Mammary epithelial cell (primary cell): ENCODE measurements around the gene NAMPT.

ENCODE experiments used
- EZH2 ChIP-seq: IDR thresholded peaks from 2 replicates; pipeline ENCODE4 v1.6.1; 2012; ENCODE audit warnings: low read length, inconsistent platforms, borderline replicate concordance
- TF ChIP-seq, protein P1 (sequence below), 2 donors: IDR thresholded peaks in 1 of 2; conservative IDR thresholded peaks in 1 of 2; 2 replicates each; pipeline ENCODE4 v1.5.1; 2011 to 2012; ENCODE audit warnings: inconsistent platforms in 2 of 2, low read length in 2 of 2, mild to moderate bottlenecking in 2 of 2, control low read depth in 1 of 2, low read depth in 1 of 2; ENCODE audit not compliant: insufficient read depth in 1 of 2; ENCODE audit errors: extremely low read depth in 1 of 2

DNA sequence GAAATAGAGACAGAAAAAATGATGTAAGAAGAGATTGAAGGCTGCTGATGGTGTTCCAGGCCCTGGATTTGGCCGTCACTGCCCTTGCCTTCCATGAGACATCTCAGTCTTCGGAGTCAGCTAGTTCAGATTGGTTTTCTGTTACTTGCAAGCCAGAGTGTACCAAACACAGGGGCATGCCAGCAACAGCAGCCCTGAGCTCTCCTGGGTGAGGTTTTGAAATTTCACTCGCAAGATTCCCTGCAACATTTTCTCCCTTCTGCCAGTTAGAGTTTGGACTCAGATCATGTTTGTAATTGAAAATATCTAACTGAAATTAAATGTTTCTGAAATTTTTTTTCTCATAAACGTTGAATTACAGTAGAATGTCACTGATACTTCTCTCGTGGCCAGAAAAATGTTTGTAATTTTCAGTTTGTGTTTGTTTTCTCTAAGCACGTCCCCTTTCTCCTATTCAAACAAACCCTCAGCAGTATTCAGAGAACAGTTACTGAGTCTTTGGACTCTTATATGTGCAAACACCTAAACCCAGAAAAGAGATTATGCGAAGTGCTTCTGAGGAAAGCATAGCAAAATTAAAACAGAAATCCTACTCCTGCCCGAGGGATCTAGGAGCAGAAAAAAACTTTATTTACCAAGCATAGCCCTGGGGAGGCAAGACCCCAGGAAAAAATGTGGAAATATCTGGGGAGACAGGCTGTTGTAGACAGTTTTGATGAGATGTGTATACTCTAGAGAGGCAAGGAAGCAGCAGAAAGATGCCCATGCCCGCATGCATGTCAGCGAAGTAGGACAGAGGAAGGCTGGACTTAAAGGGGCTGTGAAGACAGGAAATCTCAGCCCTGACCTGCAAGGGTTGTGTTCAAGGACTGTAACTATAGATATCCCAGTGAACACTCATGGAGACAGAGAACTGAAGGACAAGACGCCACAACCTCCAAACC, 43.0 kb upstream of the NAMPT start:
- TF ChIP-seq, protein P1, sequence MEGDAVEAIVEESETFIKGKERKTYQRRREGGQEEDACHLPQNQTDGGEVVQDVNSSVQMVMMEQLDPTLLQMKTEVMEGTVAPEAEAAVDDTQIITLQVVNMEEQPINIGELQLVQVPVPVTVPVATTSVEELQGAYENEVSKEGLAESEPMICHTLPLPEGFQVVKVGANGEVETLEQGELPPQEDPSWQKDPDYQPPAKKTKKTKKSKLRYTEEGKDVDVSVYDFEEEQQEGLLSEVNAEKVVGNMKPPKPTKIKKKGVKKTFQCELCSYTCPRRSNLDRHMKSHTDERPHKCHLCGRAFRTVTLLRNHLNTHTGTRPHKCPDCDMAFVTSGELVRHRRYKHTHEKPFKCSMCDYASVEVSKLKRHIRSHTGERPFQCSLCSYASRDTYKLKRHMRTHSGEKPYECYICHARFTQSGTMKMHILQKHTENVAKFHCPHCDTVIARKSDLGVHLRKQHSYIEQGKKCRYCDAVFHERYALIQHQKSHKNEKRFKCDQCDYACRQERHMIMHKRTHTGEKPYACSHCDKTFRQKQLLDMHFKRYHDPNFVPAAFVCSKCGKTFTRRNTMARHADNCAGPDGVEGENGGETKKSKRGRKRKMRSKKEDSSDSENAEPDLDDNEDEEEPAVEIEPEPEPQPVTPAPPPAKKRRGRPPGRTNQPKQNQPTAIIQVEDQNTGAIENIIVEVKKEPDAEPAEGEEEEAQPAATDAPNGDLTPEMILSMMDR (conservative IDR thresholded peaks at IDR 0.05 in 1 of 2, IDR thresholded peaks at IDR 0.05 in 1 of 2; ENCODE audit: extremely low read depth in 1 of 2, insufficient read depth in 1 of 2, low read depth in 1 of 2, low read length in 2 of 2): no peak
- TF ChIP-seq EZH2: no peak
